OCI-LY1 (cell line): Measurements from ENCODE around the gene SPRR2E.
"Not testable (repeated sequence)": the region's sequence is repeated elsewhere in the genome, so short reads cannot be mapped to it uniquely, and the experiment has no call there.

Experiments used
- H2AFZ ChIP-seq: fragments of 200-600 bp; sonication (generic), shearing (Covaris generic); 2 replicates; pipeline ENCODE4 v1.6.0; 2014; ENCODE audit warnings: antibody characterized with exemption, mild to moderate bottlenecking, low read length
- H3F3A ChIP-seq: fragments of 200-600 bp; sonication (generic), shearing (Covaris generic); 2 replicates; pipeline ENCODE4 v1.6.0; 2014; ENCODE audit warnings: mild to moderate bottlenecking, antibody characterized with exemption, low read length, moderate library complexity; ENCODE audit not compliant: insufficient read depth
- H3K27ac ChIP-seq: fragments of 200-600 bp; sonication (generic); 2 replicates; pipeline ENCODE4 v1.5.1; 2014; ENCODE audit warnings: low read length, mixed run types, mild to moderate bottlenecking, low read depth; ENCODE audit not compliant: poor library complexity, severe bottlenecking
- H3K27me3 ChIP-seq: fragments of 200-600 bp; sonication (generic); 2 replicates; pipeline ENCODE4 v1.6.0; 2014; ENCODE audit warnings: antibody characterized with exemption, mild to moderate bottlenecking, low read length, moderate library complexity; ENCODE audit not compliant: insufficient read depth
- H3K36me3 ChIP-seq: fragments of 200-600 bp; sonication (generic); 2 replicates; pipeline ENCODE4 v1.6.1; 2014; ENCODE audit warnings: mild to moderate bottlenecking, antibody characterized with exemption, low read length, moderate library complexity, mixed read lengths; ENCODE audit not compliant: insufficient read depth
- H3K4me1 ChIP-seq: fragments of 200-600 bp; sonication (generic); 2 replicates; pipeline ENCODE4 v1.5.1; 2014; ENCODE audit warnings: mild to moderate bottlenecking, low read length, moderate library complexity; ENCODE audit not compliant: insufficient read depth, severe bottlenecking
- H3K4me2 ChIP-seq: fragments of 200-600 bp; sonication (generic), shearing (Covaris generic); 2 replicates; pipeline ENCODE4 v1.6.1; 2014; ENCODE audit warnings: low read length
- H3K4me3 ChIP-seq: fragments of 200-600 bp; sonication (generic); 2 replicates; pipeline ENCODE4 v1.5.1; 2014; ENCODE audit warnings: low read length, low read depth, mild to moderate bottlenecking, mixed read lengths; ENCODE audit not compliant: poor library complexity, severe bottlenecking
- H3K79me2 ChIP-seq: fragments of 200-600 bp; shearing (Covaris generic); 2 replicates; pipeline ENCODE4 v1.6.1; 2016; ENCODE audit warnings: mixed run types, low read length, mixed read lengths; ENCODE audit not compliant: insufficient read depth
- H3K9ac ChIP-seq: fragments of 200-600 bp; sonication (generic), shearing (Covaris generic); 2 replicates; pipeline ENCODE4 v1.6.1; 2014; ENCODE audit warnings: mild to moderate bottlenecking, low read length, mixed read lengths
- H3K9me2 ChIP-seq: fragments of 200-600 bp; sonication (generic), shearing (Covaris generic); 2 replicates; pipeline ENCODE4 v1.6.1; 2014; ENCODE audit warnings: low read depth, mild to moderate bottlenecking, low read length, mixed read lengths
- H3K9me3 ChIP-seq: fragments of 200-600 bp; shearing (Covaris generic); 2 replicates; pipeline ENCODE4 v1.6.1; 2014; ENCODE audit warnings: low read length, mixed read lengths
- H4K20me1 ChIP-seq: fragments of 200-600 bp; sonication (generic), shearing (Covaris generic); 2 replicates; pipeline ENCODE4 v1.6.0; 2016; ENCODE audit warnings: mild to moderate bottlenecking, low read length; ENCODE audit not compliant: insufficient read depth
- EZH2 ChIP-seq: fragments of 200-600 bp; sonication (generic), shearing (Covaris generic); IDR thresholded peaks from 2 replicates; pipeline ENCODE4 v1.8.0; 2017; ENCODE audit warnings: borderline replicate concordance, mixed run types, mild to moderate bottlenecking, antibody characterized with exemption, low read length, moderate library complexity, mixed read lengths
- TF ChIP-seq, protein P1 (sequence below): fragments of 200-600 bp; sonication (generic), shearing (Covaris generic); IDR thresholded peaks from 2 replicates; pipeline ENCODE4 v1.5.1; 2017; ENCODE audit warnings: mild to moderate bottlenecking, antibody characterized with exemption, low read length, moderate library complexity, mixed read lengths

Gene SPRR2E

GRCh38 chr1:153119491-153119971 lies 25.2 kb upstream of the SPRR2E start:
- Histone ChIP-seq H4K20me1 (no peaks in the 10 kb centered on the region), H3K9me2 (no peaks in the 10 kb centered on the region), H2AFZ (no peak overlapping the region), H3K27me3 (no peaks in the 10 kb centered on the region), H3K4me1 (no peaks in the 10 kb centered on the region), H3K9ac (no peak overlapping the region), H3K4me3 (no peak overlapping the region), H3K4me2 (no peak overlapping the region), H3K27ac (no peak overlapping the region), H3F3A (no peaks in the 10 kb centered on the region), H3K36me3 (no peaks in the 10 kb centered on the region), H3K79me2 (no peaks in the 10 kb centered on the region), H3K9me3 (no peaks in the 10 kb centered on the region)
- TF ChIP-seq, protein P1, sequence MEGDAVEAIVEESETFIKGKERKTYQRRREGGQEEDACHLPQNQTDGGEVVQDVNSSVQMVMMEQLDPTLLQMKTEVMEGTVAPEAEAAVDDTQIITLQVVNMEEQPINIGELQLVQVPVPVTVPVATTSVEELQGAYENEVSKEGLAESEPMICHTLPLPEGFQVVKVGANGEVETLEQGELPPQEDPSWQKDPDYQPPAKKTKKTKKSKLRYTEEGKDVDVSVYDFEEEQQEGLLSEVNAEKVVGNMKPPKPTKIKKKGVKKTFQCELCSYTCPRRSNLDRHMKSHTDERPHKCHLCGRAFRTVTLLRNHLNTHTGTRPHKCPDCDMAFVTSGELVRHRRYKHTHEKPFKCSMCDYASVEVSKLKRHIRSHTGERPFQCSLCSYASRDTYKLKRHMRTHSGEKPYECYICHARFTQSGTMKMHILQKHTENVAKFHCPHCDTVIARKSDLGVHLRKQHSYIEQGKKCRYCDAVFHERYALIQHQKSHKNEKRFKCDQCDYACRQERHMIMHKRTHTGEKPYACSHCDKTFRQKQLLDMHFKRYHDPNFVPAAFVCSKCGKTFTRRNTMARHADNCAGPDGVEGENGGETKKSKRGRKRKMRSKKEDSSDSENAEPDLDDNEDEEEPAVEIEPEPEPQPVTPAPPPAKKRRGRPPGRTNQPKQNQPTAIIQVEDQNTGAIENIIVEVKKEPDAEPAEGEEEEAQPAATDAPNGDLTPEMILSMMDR, result no peak
- no peak for TF ChIP-seq EZH2

DNA sequence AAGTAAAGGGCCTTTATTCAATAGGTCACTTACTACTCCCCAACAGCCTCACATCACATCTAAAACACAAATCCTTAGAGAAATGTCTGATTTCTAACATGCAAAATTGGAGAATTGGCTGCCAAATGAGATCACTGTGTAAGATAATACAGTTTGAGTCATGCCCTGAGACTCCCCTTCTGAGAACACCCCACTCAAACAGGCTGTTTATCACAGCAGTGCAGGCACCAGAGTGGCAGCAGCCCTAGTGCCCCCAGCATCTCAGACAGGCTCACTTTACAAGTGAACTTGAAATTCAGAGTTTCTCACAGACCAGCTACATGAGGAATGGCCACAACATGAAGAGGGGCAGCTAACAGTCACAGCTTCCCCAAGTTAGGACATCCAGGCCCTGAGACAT lies 20.9 kb upstream of the SPRR2E start:
- not testable (repeated sequence) for H3K36me3 ChIP-seq, H4K20me1 ChIP-seq, H3K4me3 ChIP-seq, H3K4me1 ChIP-seq, H3K9me2 ChIP-seq, H3K79me2 ChIP-seq, H3K27ac ChIP-seq, H3K9ac ChIP-seq, H2AFZ ChIP-seq, H3K9me3 ChIP-seq, H3F3A ChIP-seq, H3K27me3 ChIP-seq, H3K4me2 ChIP-seq

DNA sequence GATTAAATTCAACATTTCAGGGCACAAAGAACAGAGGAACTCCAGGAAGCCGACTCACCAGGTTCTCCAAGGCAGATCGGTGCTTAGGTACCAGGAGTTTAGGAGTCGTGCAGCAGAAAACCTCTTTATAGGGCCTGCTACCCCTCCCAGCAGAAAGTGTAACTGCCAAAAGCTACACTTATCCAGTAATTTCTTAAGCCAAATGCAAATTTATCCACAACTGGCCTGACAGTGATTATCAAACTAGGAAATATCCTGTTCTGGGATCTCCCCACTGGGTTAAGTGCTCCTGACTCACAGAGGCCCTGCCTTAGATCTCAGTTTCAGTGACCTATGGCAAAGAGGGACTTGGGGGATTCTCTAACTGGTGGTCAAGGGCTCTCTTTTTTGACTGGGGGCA lies 19.1 kb upstream of the SPRR2E start, which contains the start of gene SPRR2F:
TSS of gene SPRR2F (minus strand) at position 101 of the 400 bp plus-strand sequence. CDS start 783 bp downstream, outside the sequence.
- H3K36me3 ChIP-seq, result no peaks in the 10 kb centered on the region
- H3K79me2 ChIP-seq, result no peaks in the 10 kb centered on the region
- H3K27ac ChIP-seq, result no peak within 1 kb of the TSS
- H3K27me3 ChIP-seq, result no peaks in the 10 kb centered on the region
- H3K4me1 ChIP-seq, result no peaks in the 10 kb centered on the region
- no peak within 1 kb of the TSS for H3K9ac ChIP-seq
- H2AFZ ChIP-seq, result no peak within 1 kb of the TSS
- TF ChIP-seq EZH2, result no peak
- TF ChIP-seq, protein P1, result no peak
- H4K20me1 ChIP-seq, result no peaks in the 10 kb centered on the region
- H3K9me3 ChIP-seq, result no peaks in the 10 kb centered on the region
- no peak within 1 kb of the TSS for H3K4me3 ChIP-seq
- H3F3A ChIP-seq, result no peaks in the 10 kb centered on the region
- no peak within 1 kb of the TSS for H3K4me2 ChIP-seq
- no peaks in the 10 kb centered on the region for H3K9me2 ChIP-seq

- H3K4me1 ChIP-seq, H3F3A ChIP-seq, H2AFZ ChIP-seq, H3K27ac ChIP-seq, H3K79me2 ChIP-seq, H3K9me3 ChIP-seq, H3K27me3 ChIP-seq, H3K9me2 ChIP-seq, H3K9ac ChIP-seq, H3K4me2 ChIP-seq, H3K4me3 ChIP-seq, H4K20me1 ChIP-seq, H3K36me3 ChIP-seq: not testable (repeated sequence)
Observed at GRCh38 chr1:153112454-153112853, 18.1 kb upstream of the SPRR2E start.
